ENCODE results near the gene ERGIC3. TPM values are rescaled to one million over a fixed set of nuclear protein-coding genes. Genes with fewer than 3 reads are reported as not detected.

Gene ERGIC3
- total RNA-seq (2022; extraction: Qiagen RNA extraction) = 213 to 250 TPM (median 243 TPM) in 5 replicates

DNA sequence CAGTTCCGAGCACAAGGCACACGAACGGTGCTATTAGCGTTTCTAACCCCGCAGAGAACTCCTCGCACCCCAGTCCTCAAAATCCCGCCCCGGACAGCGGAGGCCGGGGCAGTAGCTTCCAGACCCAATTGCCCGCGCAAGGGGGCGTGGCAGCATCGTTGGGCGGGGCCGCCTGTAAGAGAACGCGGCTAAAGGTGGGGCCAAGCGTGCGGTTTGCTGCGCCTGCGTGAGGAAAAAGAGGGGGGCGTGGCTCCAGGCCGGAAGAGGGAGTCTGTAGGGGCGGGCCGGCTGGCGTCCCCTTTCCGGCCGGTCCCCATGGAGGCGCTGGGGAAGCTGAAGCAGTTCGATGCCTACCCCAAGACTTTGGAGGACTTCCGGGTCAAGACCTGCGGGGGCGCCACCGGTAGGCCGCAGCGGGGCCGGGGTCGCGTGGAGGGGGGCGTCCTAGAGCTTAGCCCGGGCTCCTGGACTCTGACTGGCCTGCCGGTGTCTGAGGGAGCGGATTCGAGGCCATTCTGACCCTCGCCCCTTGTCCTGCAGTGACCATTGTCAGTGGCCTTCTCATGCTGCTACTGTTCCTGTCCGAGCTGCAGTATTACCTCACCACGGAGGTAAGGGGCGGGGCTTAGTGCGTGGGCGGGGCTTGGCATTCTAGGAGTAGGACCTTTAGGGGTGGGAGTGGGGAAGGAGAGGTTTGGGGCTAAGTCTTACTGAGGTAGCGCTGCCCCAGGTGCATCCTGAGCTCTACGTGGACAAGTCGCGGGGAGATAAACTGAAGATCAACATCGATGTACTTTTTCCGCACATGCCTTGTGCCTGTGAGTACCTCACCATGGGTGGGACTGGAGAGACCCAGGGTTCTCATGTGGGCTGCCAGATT, at the start of gene ERGIC3:
Gene ERGIC3, plus strand, starts transcription at position 296 of the 880 bp plus-strand sequence. Its CDS starts 20 bp downstream, at position 316.

DNA sequence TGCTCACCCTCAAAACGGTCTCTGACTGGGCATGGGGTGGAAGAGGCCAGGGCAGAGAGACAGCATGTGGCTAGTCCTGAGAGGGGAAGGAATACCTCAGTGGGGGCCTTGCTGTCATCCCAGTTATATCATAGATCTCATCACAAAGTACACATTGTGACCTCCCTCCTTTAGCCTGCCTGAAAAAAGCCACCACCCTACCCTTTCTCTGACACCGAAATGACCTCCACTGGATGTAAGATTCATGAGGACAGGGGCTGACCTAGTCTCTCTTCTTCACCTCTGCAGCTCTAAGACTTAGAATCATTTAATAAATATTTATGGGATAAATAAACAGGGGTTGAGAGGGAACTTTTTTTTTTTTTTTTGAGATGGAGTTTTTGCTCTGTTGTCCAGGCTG, 12.3 kb upstream of the ERGIC3 start, which contains the start of gene C20orf173:
Gene C20orf173, minus strand, starts transcription at position 101 of the 400 bp plus-strand sequence. CDS start 279 bp downstream, outside the sequence.

Other genes with a start within 250 kb of the ERGIC3 start
- 0.04 to 0.10 TPM (median 0.06 TPM) in 4 of 5 replicates, not detected in the other for gene FAM83C, start 249.7 kb upstream of the ERGIC3 start, total RNA-seq (2022; extraction: Qiagen RNA extraction)
- 29.7 to 36.1 TPM (median 31.2 TPM) in 5 replicates for gene UQCC1, start 130.1 kb upstream of the ERGIC3 start, total RNA-seq (2022; extraction: Qiagen RNA extraction)
- 0.02 to 0.06 TPM (median 0.04 TPM) in 3 of 5 replicates, not detected in the others for gene GDF5, start 103.8 kb upstream of the ERGIC3 start, total RNA-seq (2022; extraction: Qiagen RNA extraction)
- gene CEP250, start 86.5 kb upstream of the ERGIC3 start, total RNA-seq (2022; extraction: Qiagen RNA extraction) = 23.1 to 30.2 TPM (median 26.4 TPM) in 5 replicates
- gene C20orf173, start 12.4 kb upstream of the ERGIC3 start, total RNA-seq (2022; extraction: Qiagen RNA extraction) = not detected in 5 replicates
- gene SPAG4, start 73.8 kb downstream of the ERGIC3 start, total RNA-seq (2022; extraction: Qiagen RNA extraction) = 3.5 to 6.6 TPM (median 4.7 TPM) in 5 replicates
- gene CPNE1, start 122.8 kb downstream of the ERGIC3 start, total RNA-seq (2022; extraction: Qiagen RNA extraction) = 185 to 233 TPM (median 228 TPM) in 5 replicates
- gene RBM12, start 122.8 kb downstream of the ERGIC3 start, total RNA-seq (2022; extraction: Qiagen RNA extraction) = 70.5 to 89.1 TPM (median 82.9 TPM) in 5 replicates
- 33.6 to 42.5 TPM (median 38.7 TPM) in 5 replicates for gene NFS1, start 157.3 kb downstream of the ERGIC3 start, total RNA-seq (2022; extraction: Qiagen RNA extraction)
- gene ROMO1, start 157.3 kb downstream of the ERGIC3 start, total RNA-seq (2022; extraction: Qiagen RNA extraction) = 365 to 400 TPM (median 369 TPM) in 5 replicates
- 162 to 215 TPM (median 183 TPM) in 5 replicates for gene RBM39, start 200.2 kb downstream of the ERGIC3 start, total RNA-seq (2022; extraction: Qiagen RNA extraction)
- 23.1 to 28.6 TPM (median 26.0 TPM) in 5 replicates for gene PHF20, start 229.9 kb downstream of the ERGIC3 start, total RNA-seq (2022; extraction: Qiagen RNA extraction)

Measured in A549 treated with CORT108297 at 1 μM for 4 hours (cell line).